Measurements from ENCODE around the gene CHTOP.

GRCh38 chr1:153633161-153633753 lies 609 bp upstream of the CHTOP start:
- TF ChIP-seq, protein P1, sequence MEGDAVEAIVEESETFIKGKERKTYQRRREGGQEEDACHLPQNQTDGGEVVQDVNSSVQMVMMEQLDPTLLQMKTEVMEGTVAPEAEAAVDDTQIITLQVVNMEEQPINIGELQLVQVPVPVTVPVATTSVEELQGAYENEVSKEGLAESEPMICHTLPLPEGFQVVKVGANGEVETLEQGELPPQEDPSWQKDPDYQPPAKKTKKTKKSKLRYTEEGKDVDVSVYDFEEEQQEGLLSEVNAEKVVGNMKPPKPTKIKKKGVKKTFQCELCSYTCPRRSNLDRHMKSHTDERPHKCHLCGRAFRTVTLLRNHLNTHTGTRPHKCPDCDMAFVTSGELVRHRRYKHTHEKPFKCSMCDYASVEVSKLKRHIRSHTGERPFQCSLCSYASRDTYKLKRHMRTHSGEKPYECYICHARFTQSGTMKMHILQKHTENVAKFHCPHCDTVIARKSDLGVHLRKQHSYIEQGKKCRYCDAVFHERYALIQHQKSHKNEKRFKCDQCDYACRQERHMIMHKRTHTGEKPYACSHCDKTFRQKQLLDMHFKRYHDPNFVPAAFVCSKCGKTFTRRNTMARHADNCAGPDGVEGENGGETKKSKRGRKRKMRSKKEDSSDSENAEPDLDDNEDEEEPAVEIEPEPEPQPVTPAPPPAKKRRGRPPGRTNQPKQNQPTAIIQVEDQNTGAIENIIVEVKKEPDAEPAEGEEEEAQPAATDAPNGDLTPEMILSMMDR (IDR thresholded peaks at IDR 0.05): peak in 1 of 6 experiments; percentile 5
- TF ChIP-seq POLR2A (IDR thresholded peaks at IDR 0.05): no peak
